ENCODE measurements around the gene PLEK.
"Not testable (repeated sequence)": the region's sequence is repeated elsewhere in the genome, so short reads cannot be mapped to it uniquely, and the experiment has no call there.

The PLEK gene

DNA sequence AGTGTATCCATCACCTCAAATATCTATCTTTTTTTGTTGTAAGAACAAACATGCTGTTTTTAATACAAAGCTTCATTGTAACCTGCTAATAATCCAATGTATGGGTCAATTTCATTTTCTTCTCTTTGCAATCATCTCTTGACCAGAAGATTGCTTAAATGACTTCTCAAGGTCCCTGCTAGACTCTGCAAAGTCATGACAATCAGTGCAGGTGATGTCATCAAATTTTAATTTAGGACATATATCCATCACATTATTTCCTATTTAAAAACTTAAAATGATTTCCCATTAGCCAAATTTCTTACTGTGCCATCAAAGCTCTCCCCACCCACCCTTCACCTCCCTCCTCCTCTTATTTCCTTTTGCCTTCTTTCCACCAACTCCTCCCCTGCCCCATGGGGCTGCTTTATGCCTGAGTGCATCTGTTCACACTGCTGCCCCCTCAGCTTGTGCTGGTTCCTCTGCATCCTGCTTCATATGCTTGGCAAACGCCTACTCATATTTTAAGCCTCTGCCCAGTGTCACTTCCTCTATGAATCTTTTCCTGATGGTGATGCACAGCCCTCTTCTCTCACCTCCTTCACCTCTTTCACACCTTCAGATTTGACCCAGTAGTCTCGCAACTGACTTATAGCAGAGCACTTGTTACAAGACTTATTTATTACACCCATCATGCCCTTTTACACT is 20.3 kb downstream of the PLEK start:
- no peak for DNase-seq (ENCODE audit: low spot score)

DNA sequence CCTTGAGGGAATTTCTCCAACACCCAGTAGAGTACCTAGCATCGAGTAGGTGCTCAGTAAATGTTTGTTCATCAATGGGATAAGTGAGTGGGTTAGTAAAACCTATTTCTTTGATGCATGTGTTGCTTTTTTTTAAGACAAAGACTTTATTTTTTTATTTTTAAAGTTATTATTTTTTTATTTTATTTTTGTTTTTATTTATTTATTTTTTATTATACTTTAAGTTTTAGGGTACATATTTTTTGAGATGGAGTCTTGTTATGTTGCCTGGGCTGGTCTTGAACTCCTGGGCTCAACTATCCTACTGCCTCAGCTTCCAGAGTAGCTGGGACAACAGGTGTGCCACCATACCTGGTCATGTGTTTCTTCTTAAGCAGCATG is 20.8 kb downstream of the PLEK start:
- no peak for DNase-seq (ENCODE audit: low spot score)

GRCh38 chr2:68386365-68386764 is 21.3 kb downstream of the PLEK start:
- DNase-seq (ENCODE audit: low spot score): no peak

DNA sequence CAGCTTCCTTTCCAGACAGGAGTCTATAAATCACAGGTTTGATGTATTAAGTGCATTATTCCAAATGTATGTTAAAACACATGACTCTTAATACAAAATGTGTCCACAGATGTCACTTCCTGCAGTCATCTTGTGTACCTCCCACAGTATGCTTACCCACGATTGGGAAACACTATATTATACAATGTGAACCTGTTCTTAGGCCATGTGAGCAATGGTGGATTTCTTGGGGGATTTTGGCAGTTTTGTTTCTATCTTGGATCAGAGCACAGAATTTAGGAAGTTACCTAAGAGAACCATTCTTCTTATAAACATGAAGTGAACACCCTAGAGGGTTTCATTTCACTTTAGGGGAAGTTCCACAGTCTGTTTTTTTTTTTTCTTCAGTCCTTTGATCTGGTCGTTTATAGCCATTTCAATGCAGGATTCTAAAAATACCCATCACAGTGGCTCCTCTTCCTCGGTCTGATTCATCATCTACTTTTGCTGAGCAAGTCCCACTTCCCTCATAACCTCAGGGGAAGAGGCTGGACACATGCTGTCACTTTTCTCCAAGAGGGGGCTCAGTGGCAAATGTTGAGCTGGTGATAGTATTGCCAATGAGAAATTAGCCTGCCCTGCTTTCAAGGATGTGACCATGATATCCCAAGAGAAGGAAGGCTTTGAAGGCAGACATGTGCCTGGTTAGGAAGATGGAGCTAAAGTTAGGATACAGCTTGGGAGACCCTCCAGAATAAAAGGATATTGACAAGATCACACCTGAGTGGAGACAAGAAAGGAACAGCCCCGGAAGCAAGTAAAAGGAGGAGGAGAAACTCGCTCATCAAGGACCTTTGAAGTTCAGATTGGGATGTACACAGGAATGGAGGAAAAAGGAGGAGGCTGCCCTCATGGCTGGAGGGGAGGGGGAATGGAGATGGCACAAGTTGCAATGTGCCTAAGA is 22.6 kb downstream of the PLEK start:
- DNase-seq (ENCODE audit: low spot score): no peak

GRCh38 chr2:68388358-68388757 is 23.3 kb downstream of the PLEK start:
- DNase-seq (ENCODE audit: low spot score): no peak

- DNase-seq (ENCODE audit: low spot score): peak; percentile 5
Observed at GRCh38 chr2:68388772-68389171, 23.7 kb downstream of the PLEK start.

- DNase-seq (ENCODE audit: low spot score): peak; percentile 13
Observed at GRCh38 chr2:68390114-68390513, 25.0 kb downstream of the PLEK start.

- no peak for DNase-seq (ENCODE audit: low spot score)
Observed at GRCh38 chr2:68390586-68390985, 25.5 kb downstream of the PLEK start.

DNA sequence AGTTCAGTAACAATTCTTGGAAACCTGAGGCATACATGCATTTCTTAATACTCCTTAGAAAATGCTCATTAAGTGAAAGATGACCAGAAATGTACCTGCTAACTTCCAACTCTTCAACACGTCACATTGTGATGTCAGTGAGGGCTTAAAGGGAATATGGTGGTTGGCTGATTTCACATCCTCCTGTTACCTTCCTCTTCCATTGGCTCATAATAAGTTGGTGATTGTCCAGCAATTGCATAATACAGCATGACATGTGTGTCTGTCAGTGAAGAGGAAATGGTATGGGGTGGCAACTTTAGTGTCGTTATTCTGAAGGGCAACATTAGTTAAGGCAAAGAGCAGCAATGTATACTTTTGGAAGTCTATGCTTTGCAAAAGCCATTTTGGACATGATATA is 26.0 kb downstream of the PLEK start:
- no peak for DNase-seq (ENCODE audit: low spot score)

DNA sequence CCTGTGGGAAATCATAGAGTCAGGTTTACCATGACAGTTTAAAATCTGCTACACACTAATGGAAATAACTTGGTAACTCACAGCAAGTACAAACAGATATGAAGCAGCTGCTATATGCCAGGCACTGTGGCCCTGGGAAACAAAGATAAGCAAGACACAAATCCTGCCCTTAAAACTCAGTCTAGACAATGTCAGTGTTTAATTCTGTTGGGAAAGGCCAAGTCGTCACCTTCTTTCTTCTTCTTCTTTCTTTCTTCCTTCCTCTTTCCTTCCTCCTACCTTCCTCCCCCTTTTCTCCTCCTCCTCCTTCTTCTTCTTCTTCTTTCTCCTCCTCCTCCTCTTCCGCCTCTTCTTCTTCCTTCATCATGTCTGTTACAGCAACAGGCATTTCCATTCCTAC is 26.8 kb downstream of the PLEK start:
- DNase-seq (ENCODE audit: low spot score): no peak

- DNase-seq (ENCODE audit: low spot score): no peak
Observed at GRCh38 chr2:68396093-68396492, 31.0 kb downstream of the PLEK start.

- not testable (repeated sequence) for DNase-seq (ENCODE audit: low spot score)
Observed at GRCh38 chr2:68397704-68398263, 32.7 kb downstream of the PLEK start.

GRCh38 chr2:68403199-68403644 is 38.1 kb downstream of the PLEK start:
- DNase-seq (ENCODE audit: low spot score): no peak

DNA sequence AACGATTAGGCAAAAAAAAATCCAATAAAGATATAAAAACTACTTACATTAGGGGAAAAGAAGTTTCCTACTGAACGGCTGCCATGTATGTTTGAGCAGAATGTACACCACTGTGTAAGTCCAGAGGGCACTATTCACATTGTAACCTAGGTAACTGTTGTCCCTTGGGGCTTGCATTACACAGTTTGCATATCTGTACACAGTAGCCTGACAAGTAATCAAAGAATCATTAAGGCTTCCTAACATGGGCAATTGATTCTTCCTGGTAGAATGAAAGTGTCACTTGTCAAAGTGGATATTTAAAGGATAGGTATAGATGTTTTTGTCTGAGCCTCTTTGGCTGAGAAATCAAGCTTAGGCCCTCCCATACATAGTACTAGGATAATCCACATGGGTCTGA is 39.1 kb downstream of the PLEK start:
- DNase-seq (ENCODE audit: low spot score): no peak

- no peak for DNase-seq (ENCODE audit: low spot score)
Observed at GRCh38 chr2:68404893-68405799, 40.1 kb downstream of the PLEK start.

- no peak for DNase-seq (ENCODE audit: low spot score)
Observed at GRCh38 chr2:68411397-68412126, 46.5 kb downstream of the PLEK start.

DNA sequence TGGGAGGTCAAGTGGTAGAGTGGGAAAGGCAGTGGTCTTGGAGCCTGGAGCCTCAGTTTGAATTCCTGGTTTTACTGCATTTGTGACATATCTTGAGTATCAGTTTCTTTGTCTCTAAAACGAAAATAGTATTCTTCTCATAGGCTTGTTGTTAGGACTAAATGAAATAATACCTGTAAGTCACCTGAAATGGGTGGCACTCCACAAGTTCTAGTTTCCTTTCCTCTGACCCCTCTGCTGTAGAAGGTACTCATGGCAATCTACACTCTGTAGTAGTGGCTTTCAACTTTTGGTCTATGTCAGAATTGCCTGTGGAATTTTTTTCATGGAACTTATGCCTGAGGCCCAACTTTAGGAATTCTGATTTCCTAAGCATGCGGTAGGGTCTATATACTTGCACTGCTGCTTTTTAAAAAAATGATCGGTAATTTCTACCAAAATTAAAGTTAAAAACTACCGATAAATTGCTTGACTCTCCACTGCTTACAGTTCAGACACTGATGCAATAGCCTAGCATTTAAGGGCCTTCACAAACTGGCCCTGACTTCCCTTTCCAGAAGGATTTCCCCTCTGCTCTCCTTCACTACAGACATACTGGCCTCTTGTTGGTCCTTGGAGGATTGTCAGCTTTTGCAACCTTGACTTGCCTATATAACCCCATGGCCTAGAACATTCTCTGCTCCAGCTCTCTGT is 47.2 kb downstream of the PLEK start:
- no peak for DNase-seq (ENCODE audit: low spot score)

GRCh38 chr2:68413466-68413865 is 48.4 kb downstream of the PLEK start:
- no peak for DNase-seq (ENCODE audit: low spot score)

- no peak for DNase-seq (ENCODE audit: low spot score)
Observed at GRCh38 chr2:68414452-68414851, 49.4 kb downstream of the PLEK start.

DNA sequence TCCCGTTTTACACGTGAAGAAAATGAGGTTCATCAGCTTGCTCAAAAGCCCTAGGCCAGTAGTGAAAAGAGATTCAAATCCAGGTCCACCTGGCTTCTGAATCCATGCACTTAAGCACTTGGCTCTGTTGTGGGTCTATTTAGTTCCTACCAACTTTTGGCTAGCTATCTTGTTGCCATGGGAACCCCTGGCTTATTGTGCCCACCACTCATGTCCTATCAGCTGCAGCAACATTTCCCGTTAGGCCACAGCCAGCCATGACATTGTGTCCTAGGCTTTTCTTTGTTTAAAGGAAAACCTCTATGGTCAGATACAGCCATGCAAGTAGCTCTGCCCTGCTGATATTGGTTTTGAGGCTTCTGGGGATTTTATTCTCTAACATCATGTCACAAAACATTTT is 49.8 kb downstream of the PLEK start:
- DNase-seq (ENCODE audit: low spot score): no peak

GRCh38 chr2:68415521-68415920 is 50.4 kb downstream of the PLEK start:
- no peak for DNase-seq (ENCODE audit: low spot score)

Data from cerebellar cortex (tissue), 1 donor.